ENCODE data around the gene PCGF3. TPM values are rescaled to one million over a fixed set of nuclear protein-coding genes. Genes with fewer than 3 reads are reported as not detected.

The PCGF3 gene
- polyA plus RNA-seq, 4 donors: 27.3 to 71.6 (median 55.3) TPM

- 40 to 67% (median 46%) methylated on average over 25 of the region's 25 CpGs for WGBS, 3 donors
- Histone ChIP-seq H3K36me3 (ENCODE audit: control insufficient read depth in 3 of 3, insufficient read depth in 2 of 3, low read depth in 1 of 3, low read length in 3 of 3) (peaks cover 0 to 15% (median 0%) of the 10 kb centered on the region in 3 donors), H3K27ac (ENCODE audit: low read depth in 1 of 3, low read length in 2 of 3) (no peak overlapping the region), H3K27me3 (ENCODE audit: control insufficient read depth in 3 of 3, insufficient read depth in 3 of 3, low read length in 3 of 3) (no peaks in the 10 kb centered on the region), H3K9me3 (ENCODE audit: control insufficient read depth in 2 of 2, insufficient read depth in 1 of 2, low read depth in 1 of 2, low read length in 1 of 2) (no peaks in the 10 kb centered on the region), H3K4me1 (ENCODE audit: control insufficient read depth in 3 of 3, insufficient read depth in 2 of 3, low read depth in 1 of 3, low read length in 2 of 3) (peaks cover 0 to 52% (median 7%) of the 10 kb centered on the region in 3 donors), H3K4me3 (ENCODE audit: low read depth in 1 of 3, low read length in 3 of 3) (no peak overlapping the region)
- DNase-seq (no peak), FAIRE-seq (no peak)
Measured at GRCh38 chr4:683247-683897, 22.3 kb upstream of the PCGF3 start.

- H3K4me3 ChIP-seq (ENCODE audit: low read depth in 1 of 3, low read length in 3 of 3): no peak overlapping the region
- H3K27me3 ChIP-seq (ENCODE audit: control insufficient read depth in 3 of 3, insufficient read depth in 3 of 3, low read length in 3 of 3): peaks cover 0 to 2% (median 0%) of the 10 kb centered on the region in 3 donors
- 18 to 39% (median 38%) methylated on average over 18 to 19 of the region's 19 CpGs for WGBS, 3 donors
- no peaks in the 10 kb centered on the region for H3K9me3 ChIP-seq (ENCODE audit: control insufficient read depth in 2 of 2, insufficient read depth in 1 of 2, low read depth in 1 of 2, low read length in 1 of 2)
- DNase-seq: peak; percentile 72 to 83
- FAIRE-seq: no peak
- H3K27ac ChIP-seq (ENCODE audit: low read depth in 1 of 3, low read length in 2 of 3): no peak overlapping the region
- peaks cover 0 to 57% (median 5%) of the 10 kb centered on the region in 3 donors for H3K4me1 ChIP-seq (ENCODE audit: control insufficient read depth in 3 of 3, insufficient read depth in 2 of 3, low read depth in 1 of 3, low read length in 2 of 3)
- H3K36me3 ChIP-seq (ENCODE audit: control insufficient read depth in 3 of 3, insufficient read depth in 2 of 3, low read depth in 1 of 3, low read length in 3 of 3): peaks cover 0 to 15% (median 0%) of the 10 kb centered on the region in 3 donors
Measured at GRCh38 chr4:683982-684622, 21.5 kb upstream of the PCGF3 start.

- peaks cover 0 to 2% (median 0%) of the 10 kb centered on the region in 3 donors for H3K27me3 ChIP-seq (ENCODE audit: control insufficient read depth in 3 of 3, insufficient read depth in 3 of 3, low read length in 3 of 3)
- DNase-seq (no peak), FAIRE-seq (no peak)
- 41 to 70% (median 61%) methylated on average over 18 to 21 of the region's 21 CpGs for WGBS, 3 donors
- H3K9me3 ChIP-seq (ENCODE audit: control insufficient read depth in 2 of 2, insufficient read depth in 1 of 2, low read depth in 1 of 2, low read length in 1 of 2): no peaks in the 10 kb centered on the region
- peaks cover 5 to 64% (median 5%) of the 10 kb centered on the region in 3 donors for H3K4me1 ChIP-seq (ENCODE audit: control insufficient read depth in 3 of 3, insufficient read depth in 2 of 3, low read depth in 1 of 3, low read length in 2 of 3)
- H3K4me3 ChIP-seq (ENCODE audit: low read depth in 1 of 3, low read length in 3 of 3): no peak overlapping the region
- no peak overlapping the region for H3K27ac ChIP-seq (ENCODE audit: low read depth in 1 of 3, low read length in 2 of 3)
- H3K36me3 ChIP-seq (ENCODE audit: control insufficient read depth in 3 of 3, insufficient read depth in 2 of 3, low read depth in 1 of 3, low read length in 3 of 3): peaks cover 0 to 14% (median 0%) of the 10 kb centered on the region in 3 donors
Measured at GRCh38 chr4:684623-685327, 20.9 kb upstream of the PCGF3 start.

GRCh38 chr4:685679-686412 is 19.8 kb upstream of the PCGF3 start:
- Histone ChIP-seq H3K27ac (ENCODE audit: low read depth in 1 of 3, low read length in 2 of 3) (no peak overlapping the region), H3K4me1 (ENCODE audit: control insufficient read depth in 3 of 3, insufficient read depth in 2 of 3, low read depth in 1 of 3, low read length in 2 of 3) (peaks cover 5 to 62% (median 5%) of the 10 kb centered on the region in 3 donors), H3K27me3 (ENCODE audit: control insufficient read depth in 3 of 3, insufficient read depth in 3 of 3, low read length in 3 of 3) (peaks cover 0 to 2% (median 0%) of the 10 kb centered on the region in 3 donors), H3K36me3 (ENCODE audit: control insufficient read depth in 3 of 3, insufficient read depth in 2 of 3, low read depth in 1 of 3, low read length in 3 of 3) (peaks cover 0 to 10% (median 0%) of the 10 kb centered on the region in 3 donors), H3K9me3 (ENCODE audit: control insufficient read depth in 2 of 2, insufficient read depth in 1 of 2, low read depth in 1 of 2, low read length in 1 of 2) (no peaks in the 10 kb centered on the region), H3K4me3 (ENCODE audit: low read depth in 1 of 3, low read length in 3 of 3) (no peak overlapping the region)
- FAIRE-seq (no peak), DNase-seq (no peak)
- WGBS, 3 donors: 90 to 93% (median 91%) methylated on average over 35 to 37 of the region's 37 CpGs

GRCh38 chr4:686413-687040 is 19.1 kb upstream of the PCGF3 start:
- FAIRE-seq (no peak), DNase-seq (no peak)
- Histone ChIP-seq H3K36me3 (ENCODE audit: control insufficient read depth in 3 of 3, insufficient read depth in 2 of 3, low read depth in 1 of 3, low read length in 3 of 3) (peaks cover 0 to 10% (median 0%) of the 10 kb centered on the region in 3 donors), H3K4me3 (ENCODE audit: low read depth in 1 of 3, low read length in 3 of 3) (no peak overlapping the region), H3K9me3 (ENCODE audit: control insufficient read depth in 2 of 2, insufficient read depth in 1 of 2, low read depth in 1 of 2, low read length in 1 of 2) (no peaks in the 10 kb centered on the region), H3K27me3 (ENCODE audit: control insufficient read depth in 3 of 3, insufficient read depth in 3 of 3, low read length in 3 of 3) (peaks cover 0 to 2% (median 0%) of the 10 kb centered on the region in 3 donors), H3K27ac (ENCODE audit: low read depth in 1 of 3, low read length in 2 of 3) (peak overlapping the region in 1 of 3 donors; percentile 25), H3K4me1 (ENCODE audit: control insufficient read depth in 3 of 3, insufficient read depth in 2 of 3, low read depth in 1 of 3, low read length in 2 of 3) (peaks cover 5 to 58% (median 5%) of the 10 kb centered on the region in 3 donors)
- WGBS, 3 donors: 83 to 91% (median 83%) methylated on average over 24 to 31 of the region's 31 CpGs

- no peak overlapping the region for H3K4me3 ChIP-seq (ENCODE audit: low read depth in 1 of 3, low read length in 3 of 3)
- DNase-seq: peak; percentile 84 to 96
Measured at GRCh38 chr4:687048-687970, 18.3 kb upstream of the PCGF3 start.

More at GRCh38 chr4:687048-687970, 18.3 kb upstream of the PCGF3 start:
- Histone ChIP-seq H3K4me1 (ENCODE audit: control insufficient read depth in 3 of 3, insufficient read depth in 2 of 3, low read depth in 1 of 3, low read length in 2 of 3) (peaks cover 5 to 51% (median 5%) of the 10 kb centered on the region in 3 donors), H3K36me3 (ENCODE audit: control insufficient read depth in 3 of 3, insufficient read depth in 2 of 3, low read depth in 1 of 3, low read length in 3 of 3) (peaks cover 0 to 7% (median 0%) of the 10 kb centered on the region in 3 donors), H3K9me3 (ENCODE audit: control insufficient read depth in 2 of 2, insufficient read depth in 1 of 2, low read depth in 1 of 2, low read length in 1 of 2) (no peaks in the 10 kb centered on the region), H3K27me3 (ENCODE audit: control insufficient read depth in 3 of 3, insufficient read depth in 3 of 3, low read length in 3 of 3) (peaks cover 0 to 2% (median 0%) of the 10 kb centered on the region in 3 donors), H3K27ac (ENCODE audit: low read depth in 1 of 3, low read length in 2 of 3) (peak overlapping the region; percentile 1 to 84 (median 77))
- 43 to 60% (median 47%) methylated on average over 36 to 38 of the region's 38 CpGs for WGBS, 3 donors
- FAIRE-seq: no peak

All from small intestine (tissue), 7 donors.